ENCODE results near the gene PEX3.
"Not testable (repeated sequence)": the region's sequence is repeated elsewhere in the genome, so short reads cannot be mapped to it uniquely, and the experiment has no call there.

Gene PEX3

GRCh38 chr6:143505537-143505936 lies 54.9 kb downstream of the PEX3 start:
- Histone ChIP-seq H3K27ac (ENCODE audit: low read depth in 2 of 2, low read length in 2 of 2) (no peak overlapping the region), H3K4me3 (ENCODE audit: low read length in 2 of 2) (no peak overlapping the region), H3K9me3 (ENCODE audit: control insufficient read depth in 2 of 2, low read length in 2 of 2) (no peaks in the 10 kb centered on the region), H3K27me3 (ENCODE audit: control insufficient read depth in 2 of 2, insufficient read depth in 2 of 2, low read length in 2 of 2) (no peaks in the 10 kb centered on the region), H3K36me3 (ENCODE audit: control insufficient read depth in 2 of 2, insufficient read depth in 2 of 2, low read length in 2 of 2) (peaks cover 41 to 43% of the 10 kb centered on the region in 2 donors), H3K4me1 (ENCODE audit: control insufficient read depth in 2 of 2, insufficient read depth in 2 of 2, low read length in 2 of 2) (peaks cover 2 to 5% of the 10 kb centered on the region in 2 donors), H3K9ac (ENCODE audit: low read depth in 1 of 2, low read length in 2 of 2) (no peak overlapping the region)

GRCh38 chr6:143506199-143506598 lies 55.6 kb downstream of the PEX3 start:
- Histone ChIP-seq H3K9me3 (ENCODE audit: control insufficient read depth in 2 of 2, low read length in 2 of 2) (no peaks in the 10 kb centered on the region), H3K4me3 (ENCODE audit: low read length in 2 of 2) (no peak overlapping the region), H3K27ac (ENCODE audit: low read depth in 2 of 2, low read length in 2 of 2) (no peak overlapping the region), H3K4me1 (ENCODE audit: control insufficient read depth in 2 of 2, insufficient read depth in 2 of 2, low read length in 2 of 2) (peaks cover 2 to 5% of the 10 kb centered on the region in 2 donors), H3K9ac (ENCODE audit: low read depth in 1 of 2, low read length in 2 of 2) (no peak overlapping the region), H3K27me3 (ENCODE audit: control insufficient read depth in 2 of 2, insufficient read depth in 2 of 2, low read length in 2 of 2) (no peaks in the 10 kb centered on the region), H3K36me3 (ENCODE audit: control insufficient read depth in 2 of 2, insufficient read depth in 2 of 2, low read length in 2 of 2) (peaks cover 36% of the 10 kb centered on the region in 2 donors)

- Histone ChIP-seq H3K9ac (ENCODE audit: low read depth in 1 of 2, low read length in 2 of 2) (no peak overlapping the region), H3K27ac (ENCODE audit: low read depth in 2 of 2, low read length in 2 of 2) (no peak overlapping the region), H3K4me1 (ENCODE audit: control insufficient read depth in 2 of 2, insufficient read depth in 2 of 2, low read length in 2 of 2) (peaks cover 2 to 5% of the 10 kb centered on the region in 2 donors), H3K27me3 (ENCODE audit: control insufficient read depth in 2 of 2, insufficient read depth in 2 of 2, low read length in 2 of 2) (no peaks in the 10 kb centered on the region), H3K4me3 (ENCODE audit: low read length in 2 of 2) (no peak overlapping the region), H3K36me3 (ENCODE audit: control insufficient read depth in 2 of 2, insufficient read depth in 2 of 2, low read length in 2 of 2) (peaks cover 33 to 35% of the 10 kb centered on the region in 2 donors), H3K9me3 (ENCODE audit: control insufficient read depth in 2 of 2, low read length in 2 of 2) (no peaks in the 10 kb centered on the region)
Observed at GRCh38 chr6:143506620-143507019, 56.0 kb downstream of the PEX3 start.

DNA sequence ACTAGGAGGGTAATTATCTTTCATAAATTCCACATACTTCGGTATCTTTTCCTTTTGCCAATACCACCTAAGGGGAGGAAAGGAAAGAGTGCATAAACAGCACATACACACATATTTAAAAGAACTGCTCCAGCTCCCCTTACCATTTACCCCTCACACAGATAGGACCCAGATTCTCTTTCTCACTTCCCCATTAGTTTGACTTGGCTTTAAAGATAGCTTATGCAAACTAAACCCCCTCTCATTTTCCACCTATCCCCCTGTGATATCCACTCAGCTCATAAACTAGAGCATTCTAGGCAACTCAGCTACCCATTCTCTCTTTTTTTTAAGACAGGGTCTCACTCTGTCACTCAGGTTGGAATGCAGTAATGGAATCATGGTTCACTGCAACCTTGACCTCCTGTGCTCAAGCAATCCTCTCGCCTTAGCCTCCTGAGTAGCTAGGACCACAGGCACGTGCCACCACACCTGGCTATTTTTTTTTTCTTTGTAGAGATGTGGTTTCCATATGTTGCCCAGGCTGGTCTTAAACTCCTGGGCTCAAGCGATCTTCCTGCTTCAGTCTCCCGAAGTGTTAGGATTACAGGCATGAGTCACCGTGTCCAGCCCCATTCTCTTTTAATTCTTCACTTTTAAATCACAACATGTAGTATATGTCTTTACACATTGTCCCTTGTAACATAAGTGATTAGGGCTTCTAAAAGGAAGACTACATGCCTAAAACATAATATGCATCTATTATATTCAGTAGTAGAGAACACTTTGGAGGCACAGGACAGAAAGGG lies 56.9 kb downstream of the PEX3 start:
- peaks cover 6 to 10% of the 10 kb centered on the region in 2 donors for H3K4me1 ChIP-seq (ENCODE audit: control insufficient read depth in 2 of 2, insufficient read depth in 2 of 2, low read length in 2 of 2)
- no peak overlapping the region for H3K27ac ChIP-seq (ENCODE audit: low read depth in 2 of 2, low read length in 2 of 2)
- no peak overlapping the region for H3K9ac ChIP-seq (ENCODE audit: low read depth in 1 of 2, low read length in 2 of 2)
- H3K36me3 ChIP-seq (ENCODE audit: control insufficient read depth in 2 of 2, insufficient read depth in 2 of 2, low read length in 2 of 2): peaks cover 25 to 34% of the 10 kb centered on the region in 2 donors
- no peak overlapping the region for H3K4me3 ChIP-seq (ENCODE audit: low read length in 2 of 2)
- H3K27me3 ChIP-seq (ENCODE audit: control insufficient read depth in 2 of 2, insufficient read depth in 2 of 2, low read length in 2 of 2): no peaks in the 10 kb centered on the region
- no peaks in the 10 kb centered on the region for H3K9me3 ChIP-seq (ENCODE audit: control insufficient read depth in 2 of 2, low read length in 2 of 2)

GRCh38 chr6:143510326-143510725 lies 59.7 kb downstream of the PEX3 start:
- H3K36me3 ChIP-seq (ENCODE audit: control insufficient read depth in 2 of 2, insufficient read depth in 2 of 2, low read length in 2 of 2): peaks cover 10 to 19% of the 10 kb centered on the region in 2 donors
- H3K27ac ChIP-seq (ENCODE audit: low read depth in 2 of 2, low read length in 2 of 2); H3K27me3 ChIP-seq (ENCODE audit: control insufficient read depth in 2 of 2, insufficient read depth in 2 of 2, low read length in 2 of 2); H3K9me3 ChIP-seq (ENCODE audit: control insufficient read depth in 2 of 2, low read length in 2 of 2); H3K9ac ChIP-seq (ENCODE audit: low read depth in 1 of 2, low read length in 2 of 2): not testable (repeated sequence)
- peak overlapping the region; percentile 73 to 87 for H3K4me3 ChIP-seq (ENCODE audit: low read length in 2 of 2)
- H3K4me1 ChIP-seq (ENCODE audit: control insufficient read depth in 2 of 2, insufficient read depth in 2 of 2, low read length in 2 of 2): peaks cover 9 to 10% of the 10 kb centered on the region in 2 donors

DNA sequence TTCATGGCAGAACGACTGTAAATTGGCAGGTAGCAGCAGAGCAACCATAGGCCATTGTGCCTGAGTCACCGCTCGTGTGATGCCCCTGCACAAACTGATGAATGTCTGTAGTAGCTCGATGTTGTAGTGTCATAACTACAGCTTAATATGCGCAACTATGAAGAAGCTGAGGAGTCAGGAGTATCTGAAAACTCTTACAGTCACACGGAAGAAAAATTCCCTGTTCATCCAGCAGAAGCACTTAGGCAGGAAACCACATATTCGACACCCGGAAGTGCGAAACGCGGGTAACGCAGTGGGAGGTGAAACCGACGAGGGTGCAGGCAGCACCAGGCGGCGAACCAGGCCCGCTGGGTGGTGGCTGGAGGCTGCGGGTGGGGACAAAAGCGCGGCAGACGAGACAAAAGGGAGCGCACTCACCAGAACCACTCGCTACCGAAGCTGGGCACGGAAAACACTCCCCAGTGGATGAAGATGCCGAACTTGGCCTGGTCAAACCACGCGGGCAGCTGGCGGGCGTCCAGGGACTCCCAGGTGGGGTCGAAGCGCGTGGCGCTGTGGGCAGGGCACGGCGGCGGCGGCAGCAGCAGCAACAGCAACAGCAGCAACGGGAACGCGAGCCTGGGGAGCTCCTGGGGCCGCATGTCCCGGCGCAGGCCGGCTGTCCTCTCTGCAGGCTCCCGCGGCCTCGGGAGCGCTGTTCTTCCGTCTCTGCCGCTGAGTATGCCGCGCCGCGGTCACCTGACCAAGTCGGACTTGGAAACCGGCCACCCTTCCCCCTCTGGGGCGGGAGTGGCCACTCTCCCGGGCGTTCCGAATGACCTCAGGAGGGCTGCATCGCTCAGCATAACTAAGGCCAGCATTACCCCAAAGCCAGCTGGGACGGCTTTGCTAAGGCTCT lies 60.6 kb downstream of the PEX3 start, which contains the start of gene FUCA2:
Gene FUCA2 (minus strand): TSS at position 730 of the 901 bp plus-strand sequence. CDS start 86 bp downstream, at position 644.
- Histone ChIP-seq H3K4me1 (ENCODE audit: control insufficient read depth in 2 of 2, insufficient read depth in 2 of 2, low read length in 2 of 2) (peaks cover 9 to 10% of the 10 kb centered on the region in 2 donors), H3K9me3 (ENCODE audit: control insufficient read depth in 2 of 2, low read length in 2 of 2) (no peaks in the 10 kb centered on the region), H3K27me3 (ENCODE audit: control insufficient read depth in 2 of 2, insufficient read depth in 2 of 2, low read length in 2 of 2) (no peaks in the 10 kb centered on the region), H3K9ac (ENCODE audit: low read depth in 1 of 2, low read length in 2 of 2) (peak within 1 kb of the TSS; percentile 38 to 86), H3K4me3 (ENCODE audit: low read length in 2 of 2) (peak within 1 kb of the TSS; percentile 73 to 87), H3K27ac (ENCODE audit: low read depth in 2 of 2, low read length in 2 of 2) (peak within 1 kb of the TSS; percentile 83 to 89), H3K36me3 (ENCODE audit: control insufficient read depth in 2 of 2, insufficient read depth in 2 of 2, low read length in 2 of 2) (peaks cover 10 to 12% of the 10 kb centered on the region in 2 donors)

DNA sequence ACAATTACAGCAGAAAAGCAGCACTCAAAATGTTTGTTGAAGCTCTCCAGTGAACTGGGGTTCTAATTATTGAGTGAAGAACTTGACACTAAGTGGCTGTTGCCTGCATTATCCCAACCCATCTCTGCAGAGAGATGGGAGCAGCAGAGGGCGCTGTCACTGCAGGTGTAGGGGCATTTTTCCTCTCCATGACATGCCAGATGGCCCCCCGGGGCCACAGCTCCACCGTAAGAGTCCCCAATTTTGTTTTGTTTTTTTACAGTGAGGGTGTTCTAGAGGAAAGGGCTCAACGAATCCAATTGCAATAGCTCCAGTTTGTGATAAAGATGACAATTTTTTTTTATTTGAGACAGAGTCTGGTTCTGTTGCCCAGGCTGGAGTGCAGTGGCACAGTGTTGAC lies 62.8 kb downstream of the PEX3 start:
- peaks cover 9 to 12% of the 10 kb centered on the region in 2 donors for H3K4me1 ChIP-seq (ENCODE audit: control insufficient read depth in 2 of 2, insufficient read depth in 2 of 2, low read length in 2 of 2)
- no peak overlapping the region for H3K9ac ChIP-seq (ENCODE audit: low read depth in 1 of 2, low read length in 2 of 2)
- no peak overlapping the region for H3K4me3 ChIP-seq (ENCODE audit: low read length in 2 of 2)
- H3K9me3 ChIP-seq (ENCODE audit: control insufficient read depth in 2 of 2, low read length in 2 of 2): no peaks in the 10 kb centered on the region
- no peak overlapping the region for H3K27ac ChIP-seq (ENCODE audit: low read depth in 2 of 2, low read length in 2 of 2)
- peaks cover 0 to 2% of the 10 kb centered on the region in 2 donors for H3K36me3 ChIP-seq (ENCODE audit: control insufficient read depth in 2 of 2, insufficient read depth in 2 of 2, low read length in 2 of 2)
- no peaks in the 10 kb centered on the region for H3K27me3 ChIP-seq (ENCODE audit: control insufficient read depth in 2 of 2, insufficient read depth in 2 of 2, low read length in 2 of 2)

DNA sequence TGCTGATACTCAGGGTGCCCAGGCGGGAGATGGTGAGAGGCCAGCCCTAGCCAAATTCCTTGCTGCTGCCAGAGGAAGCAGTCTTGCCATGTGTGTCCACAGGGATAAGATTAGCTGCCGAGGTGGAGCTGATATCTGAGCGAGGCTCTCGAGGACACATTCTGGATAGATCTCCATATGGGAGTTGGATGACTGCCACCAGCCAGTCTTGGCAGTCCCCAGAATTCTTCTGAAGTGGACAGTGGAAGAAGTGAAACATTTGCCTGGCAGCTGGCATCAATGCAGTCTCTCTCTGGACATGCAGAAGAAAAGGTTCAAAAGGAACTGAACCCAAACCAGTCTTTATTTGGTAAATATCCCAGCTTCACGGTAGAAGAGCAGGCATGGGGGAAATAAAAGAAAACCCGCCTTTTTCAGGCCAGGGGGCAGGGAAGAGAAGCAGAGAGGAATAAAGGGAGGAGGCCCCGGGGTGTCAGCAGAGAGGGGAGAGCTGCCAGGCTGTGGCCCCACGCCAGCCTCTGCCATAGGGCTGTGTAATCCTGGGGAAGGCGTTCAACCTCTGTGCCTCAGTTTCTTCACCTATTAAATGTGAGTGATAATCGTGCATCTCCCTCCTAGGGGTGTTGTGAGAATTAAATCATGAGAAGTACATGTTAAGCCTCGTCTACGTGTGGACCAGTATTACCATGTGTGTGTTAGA lies 64.6 kb downstream of the PEX3 start:
- Histone ChIP-seq H3K9ac (ENCODE audit: low read depth in 1 of 2, low read length in 2 of 2) (no peak overlapping the region), H3K27me3 (ENCODE audit: control insufficient read depth in 2 of 2, insufficient read depth in 2 of 2, low read length in 2 of 2) (no peaks in the 10 kb centered on the region), H3K27ac (ENCODE audit: low read depth in 2 of 2, low read length in 2 of 2) (no peak overlapping the region), H3K36me3 (ENCODE audit: control insufficient read depth in 2 of 2, insufficient read depth in 2 of 2, low read length in 2 of 2) (no peaks in the 10 kb centered on the region), H3K4me1 (ENCODE audit: control insufficient read depth in 2 of 2, insufficient read depth in 2 of 2, low read length in 2 of 2) (peaks cover 6 to 8% of the 10 kb centered on the region in 2 donors), H3K9me3 (ENCODE audit: control insufficient read depth in 2 of 2, low read length in 2 of 2) (no peaks in the 10 kb centered on the region), H3K4me3 (ENCODE audit: low read length in 2 of 2) (no peak overlapping the region)

- H3K4me1 ChIP-seq (ENCODE audit: control insufficient read depth in 2 of 2, insufficient read depth in 2 of 2, low read length in 2 of 2): peaks cover 6 to 8% of the 10 kb centered on the region in 2 donors
- no peaks in the 10 kb centered on the region for H3K27me3 ChIP-seq (ENCODE audit: control insufficient read depth in 2 of 2, insufficient read depth in 2 of 2, low read length in 2 of 2)
- H3K4me3 ChIP-seq (ENCODE audit: low read length in 2 of 2): no peak overlapping the region
- no peak overlapping the region for H3K9ac ChIP-seq (ENCODE audit: low read depth in 1 of 2, low read length in 2 of 2)
- no peaks in the 10 kb centered on the region for H3K9me3 ChIP-seq (ENCODE audit: control insufficient read depth in 2 of 2, low read length in 2 of 2)
- H3K27ac ChIP-seq (ENCODE audit: low read depth in 2 of 2, low read length in 2 of 2): no peak overlapping the region
- H3K36me3 ChIP-seq (ENCODE audit: control insufficient read depth in 2 of 2, insufficient read depth in 2 of 2, low read length in 2 of 2): no peaks in the 10 kb centered on the region
Observed at GRCh38 chr6:143515766-143516355, 65.3 kb downstream of the PEX3 start.

Data from mucosa of rectum (tissue), 2 donors.